VCaP (cell line): ENCODE measurements around the gene KRTAP5-1.

ENCODE experiments used
- H3K27ac ChIP-seq: fragments of 450-650 bp; 2 replicates; pipeline ENCODE4 v1.5.1; 2017
- TF ChIP-seq, protein P1 (sequence below): fragments of 450-650 bp; conservative IDR thresholded peaks from 2 replicates; pipeline ENCODE4 v1.5.1; 2017; ENCODE audit warnings: mild to moderate bottlenecking, moderate library complexity

Gene KRTAP5-1

DNA sequence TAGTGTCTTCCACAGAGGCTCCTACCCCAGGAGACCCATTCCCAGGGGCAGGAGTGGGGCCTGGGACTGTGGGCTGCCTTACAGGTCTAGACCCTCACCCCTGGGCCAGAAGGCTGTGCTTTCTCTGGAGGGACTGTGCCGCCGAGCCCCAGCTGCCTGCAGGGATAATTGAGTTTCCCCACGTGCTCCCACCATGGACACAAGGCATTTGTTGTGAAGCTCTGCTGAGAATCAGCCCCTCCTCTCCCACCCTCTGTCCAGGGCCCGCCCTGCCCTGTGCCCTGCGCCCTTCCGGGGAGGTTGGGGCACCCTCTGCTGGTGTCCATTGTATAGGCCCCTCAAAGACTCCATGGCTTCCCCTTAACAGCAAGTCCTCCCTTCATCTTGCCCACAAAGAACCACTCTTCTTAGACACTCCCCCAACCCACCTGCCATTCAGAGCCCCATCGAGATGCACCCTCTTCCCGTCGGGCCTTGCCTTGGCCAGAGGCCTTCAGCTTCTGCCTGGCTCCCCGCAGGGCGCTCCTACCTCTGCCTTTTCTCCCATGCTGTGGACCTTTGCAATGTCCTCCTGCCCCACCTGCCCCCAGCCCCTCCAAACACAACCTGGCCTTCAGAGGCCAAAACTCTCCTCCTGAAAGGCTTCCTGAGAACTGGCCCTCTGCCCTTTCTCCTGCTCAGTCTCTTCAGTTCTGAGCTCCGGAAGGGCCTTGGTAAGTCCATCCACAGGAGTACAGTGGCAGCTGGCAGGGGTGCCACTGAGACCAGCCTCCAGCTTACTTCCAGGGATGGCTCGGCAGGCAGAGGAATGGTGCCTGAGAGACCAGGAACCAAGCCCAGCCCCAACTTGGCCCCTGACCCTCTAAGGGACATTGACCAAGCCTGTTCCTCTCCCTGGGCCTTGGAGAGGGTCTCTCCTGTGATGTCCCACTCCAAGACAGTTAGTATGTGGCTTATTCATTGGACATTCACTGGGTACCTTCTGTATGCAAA lies 35.4 kb downstream of the KRTAP5-1 start:
- no peak overlapping the region for H3K27ac ChIP-seq
- TF ChIP-seq, protein P1, sequence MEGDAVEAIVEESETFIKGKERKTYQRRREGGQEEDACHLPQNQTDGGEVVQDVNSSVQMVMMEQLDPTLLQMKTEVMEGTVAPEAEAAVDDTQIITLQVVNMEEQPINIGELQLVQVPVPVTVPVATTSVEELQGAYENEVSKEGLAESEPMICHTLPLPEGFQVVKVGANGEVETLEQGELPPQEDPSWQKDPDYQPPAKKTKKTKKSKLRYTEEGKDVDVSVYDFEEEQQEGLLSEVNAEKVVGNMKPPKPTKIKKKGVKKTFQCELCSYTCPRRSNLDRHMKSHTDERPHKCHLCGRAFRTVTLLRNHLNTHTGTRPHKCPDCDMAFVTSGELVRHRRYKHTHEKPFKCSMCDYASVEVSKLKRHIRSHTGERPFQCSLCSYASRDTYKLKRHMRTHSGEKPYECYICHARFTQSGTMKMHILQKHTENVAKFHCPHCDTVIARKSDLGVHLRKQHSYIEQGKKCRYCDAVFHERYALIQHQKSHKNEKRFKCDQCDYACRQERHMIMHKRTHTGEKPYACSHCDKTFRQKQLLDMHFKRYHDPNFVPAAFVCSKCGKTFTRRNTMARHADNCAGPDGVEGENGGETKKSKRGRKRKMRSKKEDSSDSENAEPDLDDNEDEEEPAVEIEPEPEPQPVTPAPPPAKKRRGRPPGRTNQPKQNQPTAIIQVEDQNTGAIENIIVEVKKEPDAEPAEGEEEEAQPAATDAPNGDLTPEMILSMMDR, result no peak

DNA sequence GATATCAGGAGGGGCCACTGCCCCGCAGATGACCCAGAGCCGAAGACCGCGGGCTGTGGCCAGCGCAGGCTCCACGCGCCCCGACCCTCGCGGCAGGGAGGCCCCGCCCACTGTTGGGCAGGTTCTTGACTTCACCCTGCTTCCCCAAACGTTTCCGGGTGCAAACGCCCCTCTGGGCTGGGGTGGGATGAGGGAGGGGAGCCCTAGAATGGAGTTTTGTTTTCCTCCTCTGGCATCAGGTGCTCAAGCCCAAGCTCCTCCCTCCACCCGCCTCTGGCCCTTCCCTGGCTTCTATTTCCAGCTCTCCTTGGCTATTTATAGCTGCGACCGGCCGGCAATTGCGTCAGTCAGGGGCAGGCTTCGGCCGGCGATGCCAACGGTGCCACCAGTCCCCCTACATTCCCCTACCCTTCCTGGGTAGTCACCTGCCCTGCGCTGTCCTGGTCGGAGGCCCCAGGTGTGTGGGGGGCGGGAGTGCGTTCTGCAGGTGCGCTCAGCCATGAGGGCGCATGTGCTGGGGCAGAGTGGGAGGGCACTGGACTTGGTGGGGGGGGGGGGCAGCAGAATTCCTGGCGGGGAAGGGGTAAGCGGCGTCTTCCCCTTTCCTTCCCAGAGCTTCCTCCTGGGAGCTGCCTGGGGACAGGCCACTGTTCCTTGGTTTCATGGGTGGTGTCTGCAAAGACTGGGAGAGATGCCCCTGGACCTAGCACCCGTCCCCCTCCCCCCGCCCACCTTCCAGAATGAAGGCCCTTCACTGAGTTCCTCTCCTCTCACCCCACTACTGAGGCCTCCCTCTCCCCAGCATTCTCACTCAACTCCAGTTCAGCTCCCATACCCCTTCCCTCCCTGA lies 36.6 kb downstream of the KRTAP5-1 start:
- H3K27ac ChIP-seq, result no peak overlapping the region
- TF ChIP-seq, protein P1, result no peak

GRCh38 chr11:1547467-1548098 lies 37.5 kb downstream of the KRTAP5-1 start:
- H3K27ac ChIP-seq, result peak overlapping the region; percentile 47; the same call in 1 of the 2 replicates
- TF ChIP-seq, protein P1, result no peak

- peak overlapping the region; percentile 47; the same call in 1 of the 2 replicates for H3K27ac ChIP-seq
- TF ChIP-seq, protein P1, result peak; percentile 91
Measured at GRCh38 chr11:1546536-1547466, 38.3 kb downstream of the KRTAP5-1 start.

DNA sequence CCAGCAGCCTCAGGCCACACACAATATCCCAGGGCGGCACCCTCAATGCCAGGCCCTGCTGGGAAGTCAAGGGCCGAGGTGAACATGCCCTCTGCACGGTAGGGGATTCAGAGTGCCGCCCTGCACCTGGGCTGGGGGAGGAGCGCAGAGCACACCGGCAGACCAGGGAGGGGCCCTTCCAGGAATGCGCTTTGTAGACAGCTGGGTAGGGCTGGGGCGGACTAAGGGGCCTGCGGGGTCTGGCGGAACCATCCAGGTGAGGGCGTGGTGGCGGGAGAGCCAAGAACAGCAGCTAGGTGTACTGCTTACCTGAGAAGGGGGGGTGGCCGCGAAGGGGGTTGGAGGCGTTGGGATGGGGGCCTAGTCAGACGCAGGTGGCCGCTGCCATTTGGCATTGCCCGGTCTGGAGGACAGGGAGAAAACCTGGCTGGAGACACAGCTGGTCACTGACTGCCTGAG lies 39.0 kb downstream of the KRTAP5-1 start:
- H3K27ac ChIP-seq, result peak overlapping the region; percentile 47; the same call in 1 of the 2 replicates
- TF ChIP-seq, protein P1, result no peak

DNA sequence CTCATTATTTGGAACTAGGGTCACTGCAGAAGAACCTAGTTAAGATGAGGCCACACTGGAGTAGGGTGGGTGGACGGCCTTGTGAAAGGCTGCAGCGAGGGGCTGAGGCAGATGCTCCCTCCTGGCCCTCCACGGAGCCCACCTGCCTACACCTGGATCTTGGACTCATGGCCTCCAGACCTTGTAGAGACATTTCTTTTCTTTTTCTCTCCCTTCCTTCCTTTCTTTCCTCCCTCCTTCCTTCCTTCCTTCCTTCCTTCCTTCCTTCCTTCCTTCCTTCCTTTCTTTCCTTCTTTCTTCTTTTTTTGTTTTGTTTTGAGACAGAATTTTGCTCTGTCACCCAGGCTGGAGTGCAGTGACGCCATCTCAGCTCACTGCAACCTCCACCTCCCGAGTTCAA lies 39.7 kb downstream of the KRTAP5-1 start:
- TF ChIP-seq, protein P1, result no peak
- H3K27ac ChIP-seq, result no peak overlapping the region
